Right lobe of liver (tissue), 6 donors: Measurements from ENCODE around the gene G3BP2. TPM values are rescaled to one million over a fixed set of nuclear protein-coding genes. Genes with fewer than 3 reads are reported as not detected.
A peak's percentile ranks its signal among the peaks of the same experiment; 100 is the strongest.
"Not testable (repeated sequence)": the region's sequence is repeated elsewhere in the genome, so short reads cannot be mapped to it uniquely, and the experiment has no call there.

Experiments used
- ATAC-seq, 4 donors: fragments of 200-7000 bp; cut with Tn5 transposase; one replicate each; pipeline ENCODE4 v1.9.1; 2020; ENCODE audit warnings: mild to moderate bottlenecking in 4 of 4, moderate library complexity in 4 of 4
- DNase-seq, 3 donors: peaks; one replicate each; pipeline ENCODE4 v3.0.0-alpha.2; 2020
- H3K27ac ChIP-seq, 3 donors: fragments of 200-600 bp; one replicate each; pipeline ENCODE4 v1.8.0; 2022
- H3K27me3 ChIP-seq, 2 donors: fragments of 200-600 bp; one replicate each; pipeline ENCODE4 v1.8.0; 2022
- H3K36me3 ChIP-seq, 4 donors: fragments of 200-600 bp; sonication (generic) in 1 of 4; one replicate each; pipeline versions ENCODE4 v1.5.1 to v1.8.0; 2017 to 2022; ENCODE audit warnings: control low read depth in 1 of 4
- H3K4me1 ChIP-seq, 4 donors: fragments of 200-600 bp; sonication (generic) in 1 of 4; one replicate each; pipeline versions ENCODE4 v1.5.1 to v1.8.0; 2017 to 2022; ENCODE audit warnings: control low read depth in 1 of 4
- H3K4me3 ChIP-seq, 3 donors: fragments of 200-600 bp; one replicate each; pipeline ENCODE4 v1.8.0; 2022
- H3K9me3 ChIP-seq, 4 donors: fragments of 200-600 bp; sonication (generic) in 1 of 4; one replicate each; pipeline versions ENCODE4 v1.5.1 to v1.8.0; 2017 to 2022; ENCODE audit warnings: control low read depth in 1 of 4
- CTCF ChIP-seq, 4 donors: fragments of 200-600 bp in 3 of 4; fragments of 450-650 bp in 1 of 4; IDR thresholded peaks; one replicate each; pipeline versions ENCODE4 v1.5.1 to v1.8.0; 2016 to 2022; ENCODE audit warnings: antibody characterized with exemption in 4 of 4, mild to moderate bottlenecking in 2 of 4
- POLR2A ChIP-seq: fragments of 450-650 bp; IDR thresholded peaks from one replicate; pipeline ENCODE4 v1.6.1; 2017; ENCODE audit warnings: antibody characterized with exemption, mild to moderate bottlenecking
- WGBS: methylation state at CpG from one replicate; pipeline ENCODE4 v1.1.6; 2018; ENCODE audit warnings: low coverage, low lambda C conversion rate; ENCODE audit not compliant: insufficient coverage; ENCODE audit errors: missing lambda C conversion rate; 5-methylcytosine and 5-hydroxymethylcytosine counted together
- intact Hi-C, 2 donors: fragments of 100-400 bp; cut with DNase I; formaldehyde crosslinking; loops; one replicate each; pipeline versions ENCODE4 v1.11.2 to v1.14.1; 2022
- total RNA-seq, 6 experiments: library from RNA; depleted of rRNA in 2 of 6; stranded (reverse); fragments of >200 nt in 2 of 6; fragmentation: NEBNext Ultra II Directional in 3 of 6; extraction: Animal tissue kit (Norgen Biotek cat#: 25700) in 3 of 6; gene quantifications; one replicate each; pipeline versions ENCODE4 v1.1.0 to v1.2.4, GENCODE V29; 2016 to 2023
- donor health status: DM: no; HTN: yes; CAD: no.
- donor health status: DM: no; HTN: no; CAD: no.
- donor health status: DM: no; HTN: no; CAD: no.
- donor health status: DM: no; HTN: yes; CAD: no.
- donor health status: DM: no; HTN: yes; CAD: no.

G3BP2 gene
- total RNA-seq, 6 experiments from 2014 or later = 47.6 to 68.9 (median 64.5) TPM

DNA sequence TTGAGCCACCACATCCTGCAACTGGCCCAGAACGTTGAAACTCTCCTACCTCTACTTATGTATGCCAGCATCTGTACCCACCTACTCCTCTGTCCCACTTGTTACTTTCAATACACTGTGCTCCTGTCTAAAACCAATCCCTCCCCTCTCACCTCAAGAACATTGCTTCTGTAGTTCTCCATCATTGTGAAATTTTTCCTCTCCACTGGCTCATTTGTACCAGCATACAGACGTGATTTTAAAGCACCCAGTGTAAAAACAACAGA, 25.7 kb upstream of the G3BP2 start:
- ATAC-seq (no peak), DNase-seq (no peak)
- Histone ChIP-seq H3K36me3 (no peaks in the 10 kb centered on the region), H3K27me3 (no peaks in the 10 kb centered on the region), H3K9me3 (no peaks in the 10 kb centered on the region), H3K27ac (no peak overlapping the region), H3K4me3 (no peak overlapping the region), H3K4me1 (peaks cover 0 to 37% (median 14%) of the 10 kb centered on the region in 4 donors)
- WGBS = 40% methylated on average over 2 of the region's 2 CpGs
- intact Hi-C loops = no loop called here
- no peak for TF ChIP-seq POLR2A
- no peak for TF ChIP-seq CTCF (IDR thresholded peaks at IDR 0.05)

- no peaks in the 10 kb centered on the region for H3K9me3 ChIP-seq
- no peak overlapping the region for H3K4me3 ChIP-seq
- no peak for TF ChIP-seq POLR2A
- no peak for TF ChIP-seq CTCF (IDR thresholded peaks at IDR 0.05)
- intact Hi-C loops = no loop called here
- peaks cover 0 to 32% (median 11%) of the 10 kb centered on the region in 4 donors for H3K4me1 ChIP-seq
- DNase-seq = no peak
- peak in 3 of 4 donors; percentile 31 to 48 (median 36) for ATAC-seq
- H3K36me3 ChIP-seq = no peaks in the 10 kb centered on the region
- no peaks in the 10 kb centered on the region for H3K27me3 ChIP-seq
- 71% methylated on average over 5 of the region's 6 CpGs for WGBS
- H3K27ac ChIP-seq = peak overlapping the region in 1 of 3 donors; percentile 37
Observed at GRCh38 chr4:75698162-75698962, 25.2 kb upstream of the G3BP2 start.

- TF ChIP-seq POLR2A (no peak), CTCF (IDR thresholded peaks at IDR 0.05) (no peak)
- Histone ChIP-seq H3K9me3 (no peaks in the 10 kb centered on the region), H3K27me3 (no peaks in the 10 kb centered on the region), H3K36me3 (no peaks in the 10 kb centered on the region), H3K27ac (no peak overlapping the region), H3K4me1 (peaks cover 0 to 18% (median 5%) of the 10 kb centered on the region in 4 donors), H3K4me3 (no peak overlapping the region)
- DNase-seq (no peak), ATAC-seq (peak in 1 of 4 donors; percentile 33)
- intact Hi-C loops = no loop called here
- 75% methylated on average over 3 of the region's 3 CpGs for WGBS
Observed at GRCh38 chr4:75696581-75696980, 23.4 kb upstream of the G3BP2 start.

DNA sequence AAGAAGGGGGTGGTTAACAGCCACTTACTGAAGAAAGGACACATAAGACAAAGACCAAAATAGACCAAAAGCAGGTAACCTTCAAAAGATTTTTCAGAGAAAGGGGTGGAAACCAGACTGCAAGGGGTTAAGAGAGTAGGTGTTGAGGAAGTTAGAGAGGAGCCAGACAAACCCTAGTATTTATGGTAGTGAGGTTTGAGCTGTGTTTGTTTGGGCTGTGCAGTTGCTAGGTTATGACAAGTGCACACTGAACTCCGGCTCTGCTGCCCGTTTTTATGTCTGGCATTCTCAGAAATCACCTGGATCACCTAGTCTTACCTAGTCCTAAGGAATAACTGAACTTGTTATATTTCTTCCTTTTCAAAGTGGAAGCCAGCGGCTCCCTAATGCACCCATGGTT, 22.9 kb upstream of the G3BP2 start:
- no peak for DNase-seq
- WGBS = 47% methylated on average over 3 of the region's 3 CpGs
- ATAC-seq = no peak

GRCh38 chr4:75692066-75692465, 18.9 kb upstream of the G3BP2 start:
- H3K36me3 ChIP-seq, intact Hi-C loops, DNase-seq, H3K27me3 ChIP-seq, H3K27ac ChIP-seq, ATAC-seq, H3K4me3 ChIP-seq, H3K9me3 ChIP-seq, H3K4me1 ChIP-seq: not testable (repeated sequence)
- 100% methylated on average over 5 of the region's 5 CpGs for WGBS

More for the DNA sequence above, 22.9 kb upstream of the G3BP2 start:
- H3K4me1 ChIP-seq = peaks cover 0 to 13% (median 3%) of the 10 kb centered on the region in 4 donors
- H3K4me3 ChIP-seq = no peak overlapping the region
- intact Hi-C loops = no loop called here
- H3K9me3 ChIP-seq = no peaks in the 10 kb centered on the region
- H3K27me3 ChIP-seq = no peaks in the 10 kb centered on the region
- H3K36me3 ChIP-seq = no peaks in the 10 kb centered on the region
- no peak overlapping the region for H3K27ac ChIP-seq
- TF ChIP-seq CTCF (IDR thresholded peaks at IDR 0.05) (no peak), POLR2A (no peak)

- intact Hi-C loops, H3K4me3 ChIP-seq, DNase-seq, H3K27ac ChIP-seq, ATAC-seq, H3K9me3 ChIP-seq, H3K4me1 ChIP-seq, H3K27me3 ChIP-seq, H3K36me3 ChIP-seq: not testable (repeated sequence)
- 100% methylated on average over 1 of the region's 1 CpG for WGBS
Observed at GRCh38 chr4:75687125-75687524, 13.9 kb upstream of the G3BP2 start.
